GM12892 (cell line): ENCODE data around the gene RSF1.

Experiments
- POLR2A ChIP-seq: IDR thresholded peaks from 2 replicates; pipeline ENCODE4 v1.6.1; 2011; ENCODE audit warnings: low read depth, low read length, control low read depth
- POLR2AphosphoS5 ChIP-seq: IDR thresholded peaks from 2 replicates; pipeline ENCODE4 v1.6.1; 2011; ENCODE audit warnings: low read depth, low read length, control low read depth
- TAF1 ChIP-seq: IDR thresholded peaks from 2 replicates; pipeline ENCODE4 v1.6.1; 2011; ENCODE audit warnings: low read depth, mild to moderate bottlenecking, control low read depth, low read length, borderline replicate concordance

DNA sequence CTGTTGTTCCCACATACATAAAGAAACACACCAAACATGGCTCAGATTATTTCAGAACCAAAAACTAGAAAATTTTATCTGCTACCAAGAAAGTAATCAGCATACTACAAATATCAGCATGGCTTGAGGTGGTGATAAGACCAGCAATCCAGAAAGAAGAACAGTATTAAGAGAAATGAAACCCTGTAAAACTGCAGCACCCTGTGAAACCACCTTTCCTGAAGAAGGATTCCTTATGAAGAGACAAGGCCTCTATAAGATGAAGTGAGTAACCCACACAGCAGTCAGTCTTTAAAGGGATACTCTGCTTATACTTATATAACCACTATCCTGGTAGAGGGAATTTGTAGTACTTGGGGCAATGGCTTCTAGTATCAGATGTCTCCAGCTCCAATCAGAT lies 49.9 kb downstream of the RSF1 start:
- TF ChIP-seq POLR2A = no peak
- TF ChIP-seq POLR2AphosphoS5 = no peak
- no peak for TF ChIP-seq TAF1
